GM21515 (cell line): Measurements from ENCODE around the gene HCN1.
"Not testable (repeated sequence)": the region's sequence is repeated elsewhere in the genome, so short reads cannot be mapped to it uniquely, and the experiment has no call there.

Source experiments
- ATAC-seq: cut with Tn5 transposase; IDR thresholded peaks from one replicate; pipeline ENCODE4 v1.9.1; 2021; ENCODE audit not compliant: unreplicated experiment

Gene HCN1

DNA sequence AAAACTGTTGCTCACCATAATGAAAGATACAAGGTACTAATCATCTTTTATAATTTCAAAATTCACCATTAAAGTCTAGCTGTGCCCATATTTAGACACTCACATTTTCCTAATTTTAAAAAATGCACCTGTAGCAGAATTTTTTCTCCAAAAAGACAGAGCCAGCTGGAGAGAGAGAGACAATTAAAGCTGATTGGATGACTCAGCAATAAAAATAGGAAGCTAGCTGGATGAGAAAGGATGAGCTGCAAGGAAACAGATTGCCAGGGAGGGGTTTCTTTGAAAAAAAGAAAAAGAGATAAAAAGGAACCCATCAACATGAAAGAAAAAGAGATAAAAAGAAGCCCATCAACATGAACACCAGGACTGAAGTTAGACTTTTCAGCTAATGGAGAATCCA is 73.8 kb downstream of the HCN1 start:
- ATAC-seq = no peak

DNA sequence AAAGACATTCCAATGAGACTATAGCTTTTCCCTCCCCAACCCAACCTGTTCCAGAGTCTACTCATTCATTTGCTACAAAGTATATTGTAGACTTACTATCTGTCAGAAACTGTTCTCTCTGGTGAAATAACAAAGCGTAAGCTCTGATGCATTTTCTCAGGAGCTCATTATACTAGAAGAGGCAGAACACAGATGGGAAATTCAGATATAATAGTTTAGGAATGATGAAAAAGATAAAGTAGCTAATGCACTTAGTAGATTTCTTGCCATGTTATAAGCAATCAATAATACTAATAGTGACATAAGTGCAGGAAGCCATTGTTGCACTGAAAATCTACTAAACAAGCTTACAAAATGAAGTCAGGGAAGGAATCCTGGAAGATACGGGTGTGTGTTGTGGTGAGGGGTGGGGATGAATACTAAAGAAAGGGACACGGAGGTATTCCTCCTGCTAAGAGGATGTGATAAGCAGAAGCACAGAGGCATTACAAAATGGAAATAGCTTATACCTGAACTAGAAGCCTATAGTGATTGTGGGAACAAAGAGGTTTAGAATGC is 78.2 kb downstream of the HCN1 start:
- ATAC-seq = no peak

DNA sequence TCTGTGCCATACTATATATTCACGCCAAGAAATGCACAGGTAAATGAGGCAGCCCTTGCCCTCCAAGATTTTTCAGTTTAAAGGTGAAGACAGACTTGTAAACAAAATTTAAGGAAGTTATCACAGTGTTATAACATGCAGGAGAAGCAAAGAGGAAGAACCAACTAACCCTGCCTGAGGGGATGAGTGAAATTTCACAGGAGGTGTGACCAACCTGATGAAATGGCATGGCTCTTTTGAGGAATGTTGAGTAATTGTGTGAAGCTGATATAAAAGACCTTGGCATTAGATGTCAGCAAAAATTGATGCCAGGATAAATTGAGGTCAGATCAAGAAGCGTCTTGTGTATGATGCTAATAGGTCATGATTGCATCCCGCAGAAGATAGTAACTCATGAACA is 86.5 kb downstream of the HCN1 start:
- no peak for ATAC-seq

DNA sequence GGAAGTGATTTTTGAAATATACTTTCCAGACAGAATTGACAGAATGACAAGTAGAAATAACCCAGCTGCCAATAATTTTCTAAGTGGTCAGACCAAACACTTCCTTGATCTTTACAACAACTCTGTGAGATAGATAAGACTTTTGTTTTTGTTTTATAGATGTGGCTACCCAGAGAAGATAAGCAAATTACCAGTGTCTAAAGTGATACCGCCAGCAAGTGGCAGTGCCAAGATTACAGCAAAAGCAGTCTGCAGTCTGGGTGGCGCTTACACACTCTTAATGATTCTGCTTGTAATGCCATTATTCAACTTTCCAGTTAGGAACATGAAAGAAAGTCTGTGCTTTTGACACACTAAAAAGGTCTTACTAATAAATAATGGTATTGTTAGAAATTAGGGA is 92.1 kb downstream of the HCN1 start:
- no peak for ATAC-seq

DNA sequence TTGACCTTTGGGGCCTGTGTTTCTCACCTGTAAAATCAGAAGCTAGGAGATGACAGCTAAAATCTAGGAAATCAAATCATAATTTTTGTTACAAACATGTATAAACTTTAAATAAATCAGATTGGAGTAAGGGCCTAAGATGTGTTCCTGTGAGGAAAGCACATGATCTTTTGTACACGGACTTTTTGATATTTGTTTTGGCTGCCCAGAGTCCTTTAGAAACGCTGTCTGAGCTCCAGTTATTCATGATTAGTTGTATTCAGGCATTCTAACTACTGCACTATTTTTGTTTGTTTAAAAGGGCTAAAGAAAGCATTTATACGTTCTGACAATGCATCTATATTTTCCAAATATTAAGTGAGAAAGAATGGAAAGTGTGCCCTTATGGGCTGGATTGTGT is 94.8 kb downstream of the HCN1 start:
- ATAC-seq = no peak

DNA sequence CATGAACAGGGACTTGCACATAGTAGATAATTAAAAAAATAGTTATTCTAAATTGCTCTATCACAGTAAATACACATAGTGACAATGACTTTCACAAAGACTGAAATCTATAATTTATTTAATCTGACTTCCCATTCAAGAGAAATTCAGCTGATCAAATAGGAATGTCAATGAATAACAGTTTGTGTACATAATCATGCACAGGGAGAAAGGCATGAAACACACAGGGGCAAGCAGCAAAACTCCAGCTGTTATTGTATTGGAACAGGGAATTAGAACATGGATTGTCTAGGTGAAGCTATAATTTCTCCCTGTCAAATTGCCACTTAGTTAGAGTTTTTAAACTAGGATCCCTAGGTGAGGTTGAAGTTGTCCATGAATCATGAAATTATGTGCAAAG is 99.9 kb downstream of the HCN1 start:
- ATAC-seq = no peak

DNA sequence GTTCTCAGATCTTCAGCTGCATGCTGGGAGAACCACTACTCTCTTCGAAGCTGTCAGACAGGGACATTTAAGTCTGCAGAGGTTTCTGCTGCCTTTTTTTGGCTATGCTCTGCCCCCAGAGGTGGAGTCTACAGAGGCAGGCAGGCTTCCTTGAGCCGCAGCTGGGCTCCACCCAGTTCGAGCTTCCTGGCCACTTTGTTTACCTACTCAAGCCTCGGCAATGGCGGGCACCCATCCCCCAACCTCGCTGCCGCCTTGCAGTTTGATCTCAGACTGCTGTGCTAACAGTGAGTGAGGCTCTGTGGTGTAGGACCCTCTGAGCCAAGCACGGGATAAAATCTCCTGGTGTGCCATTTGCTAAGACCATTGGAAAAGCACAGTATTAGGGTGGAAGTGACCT is 110.2 kb downstream of the HCN1 start:
- not testable (repeated sequence) for ATAC-seq

DNA sequence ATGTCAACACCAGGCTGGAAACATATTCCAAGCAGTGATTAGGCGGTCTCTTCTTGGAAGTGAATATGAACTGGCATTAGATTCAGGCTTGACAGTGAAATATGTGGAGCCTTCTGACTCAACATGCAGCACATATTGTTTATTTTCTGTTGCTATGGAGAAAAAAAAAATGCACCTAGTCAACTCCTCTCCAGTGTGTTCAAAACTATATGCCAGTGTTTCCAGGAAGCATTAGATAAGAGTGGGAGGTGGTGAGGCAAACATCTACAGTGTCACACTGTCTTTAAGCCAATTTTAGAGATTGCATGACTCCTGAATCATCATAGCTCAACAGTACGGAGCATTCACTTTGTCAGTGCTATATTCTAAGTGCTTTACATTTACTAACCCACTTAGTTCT is 117.9 kb downstream of the HCN1 start:
- no peak for ATAC-seq

DNA sequence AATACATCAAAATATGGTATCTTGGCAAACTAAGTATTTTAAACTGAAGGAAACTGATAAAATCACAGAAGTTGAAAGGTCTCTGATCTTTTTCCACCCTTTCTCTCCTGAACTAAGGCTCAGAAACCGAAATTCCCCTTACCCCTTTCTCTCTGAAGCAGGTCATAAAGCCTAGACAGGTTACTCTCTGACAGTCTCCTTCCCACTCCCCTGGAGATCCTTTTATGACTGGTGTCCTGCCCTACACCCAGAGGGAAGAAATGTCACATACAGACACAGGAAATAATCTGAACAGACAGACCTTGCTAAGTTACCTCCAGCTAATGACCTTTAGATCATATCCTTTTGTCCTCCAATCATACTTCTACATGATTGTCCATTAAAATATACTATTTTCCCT is 127.4 kb downstream of the HCN1 start:
- ATAC-seq = no peak

DNA sequence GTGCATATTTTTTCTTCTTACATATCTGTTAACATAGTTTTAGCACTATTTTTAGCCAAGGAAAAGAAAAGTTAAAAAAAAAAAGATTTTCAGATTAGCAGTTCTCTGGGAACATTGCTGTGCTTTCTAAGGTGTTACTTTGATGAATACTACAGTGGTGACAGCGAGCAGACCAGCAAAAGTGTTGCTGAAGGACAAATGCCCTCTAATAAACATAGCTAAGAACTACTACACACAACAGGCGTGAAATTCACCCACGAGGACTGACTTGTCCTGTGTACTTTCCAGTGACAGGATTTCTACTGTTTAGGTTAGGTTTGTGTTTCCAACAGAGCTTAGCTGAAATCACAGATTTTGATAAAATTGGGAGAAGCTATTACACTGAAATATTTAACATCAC is 153.8 kb downstream of the HCN1 start:
- no peak for ATAC-seq

DNA sequence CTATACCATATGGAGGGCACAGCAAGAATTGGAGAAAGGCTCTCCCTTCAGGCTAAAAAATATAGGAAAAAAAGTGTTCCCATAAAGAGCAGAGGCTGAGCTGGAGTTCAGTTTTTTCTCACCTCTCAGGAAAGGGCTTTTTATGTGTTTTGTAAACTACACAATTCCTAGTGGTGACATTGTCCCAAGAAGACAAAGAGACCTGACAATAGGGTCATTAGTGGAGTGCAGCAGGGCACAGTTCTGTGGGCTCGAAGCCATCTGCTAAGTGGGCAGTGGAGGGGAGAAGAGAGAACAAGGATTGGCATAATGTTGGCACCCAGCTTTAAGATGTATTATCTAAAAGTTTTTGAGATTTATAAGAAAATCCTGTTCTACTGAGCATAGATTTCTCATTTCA is 162.5 kb downstream of the HCN1 start:
- no peak for ATAC-seq

DNA sequence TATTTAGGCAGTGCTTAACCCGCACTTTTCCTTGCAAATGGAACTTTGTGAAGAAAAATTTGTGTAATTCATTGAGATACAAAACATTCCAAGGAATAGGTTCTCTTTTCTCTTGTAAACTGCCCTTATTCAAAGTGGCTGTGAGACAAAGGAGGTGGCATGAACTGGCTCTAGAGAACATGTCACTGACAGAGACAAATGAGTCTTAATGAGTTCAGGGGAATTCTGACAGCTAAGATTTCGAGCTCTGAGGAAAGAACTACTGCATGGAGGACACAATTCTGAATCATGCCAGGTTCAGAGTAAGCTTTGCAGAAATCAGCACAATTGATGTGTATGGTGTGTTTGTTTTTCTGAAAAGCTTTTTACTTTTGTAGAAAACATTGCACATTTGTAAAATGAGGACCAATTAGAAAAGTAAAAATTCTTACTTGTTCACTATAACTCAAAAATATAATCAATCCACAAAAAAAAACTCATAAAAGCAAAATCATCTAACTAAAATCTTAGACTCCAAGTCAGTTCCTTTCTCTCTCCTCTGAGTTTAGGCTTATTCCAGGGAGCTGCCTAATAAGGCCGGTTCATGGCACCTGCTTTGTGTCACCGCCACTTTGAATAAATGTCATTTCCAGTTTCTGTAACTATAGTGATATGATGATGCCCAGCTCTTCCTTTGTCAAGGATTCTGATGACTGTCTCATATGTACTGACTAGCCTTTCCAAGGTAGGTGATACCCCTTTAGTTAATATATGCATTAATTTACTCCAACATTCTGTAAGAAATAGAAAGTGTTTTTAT is 163.2 kb downstream of the HCN1 start:
- ATAC-seq = no peak

DNA sequence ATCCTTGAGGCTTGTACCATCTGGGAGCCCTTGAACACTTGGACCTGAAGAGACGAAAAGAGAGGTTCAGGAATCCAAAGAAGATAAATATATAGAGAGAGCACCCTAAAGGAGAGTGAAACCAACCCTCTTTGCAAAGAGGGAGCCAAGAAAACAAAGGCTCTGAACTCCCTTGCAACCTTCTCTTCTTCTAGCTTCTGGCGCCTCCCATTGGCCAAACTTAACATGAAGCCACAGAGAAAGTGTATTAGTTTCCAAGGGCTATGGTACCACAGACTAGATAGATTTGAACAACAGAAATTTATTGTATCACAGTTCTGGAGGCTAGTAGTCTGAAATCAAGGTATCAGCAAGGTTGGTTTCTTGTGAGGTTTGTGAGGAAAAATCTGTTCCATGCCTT is 175.1 kb downstream of the HCN1 start:
- ATAC-seq = no peak

DNA sequence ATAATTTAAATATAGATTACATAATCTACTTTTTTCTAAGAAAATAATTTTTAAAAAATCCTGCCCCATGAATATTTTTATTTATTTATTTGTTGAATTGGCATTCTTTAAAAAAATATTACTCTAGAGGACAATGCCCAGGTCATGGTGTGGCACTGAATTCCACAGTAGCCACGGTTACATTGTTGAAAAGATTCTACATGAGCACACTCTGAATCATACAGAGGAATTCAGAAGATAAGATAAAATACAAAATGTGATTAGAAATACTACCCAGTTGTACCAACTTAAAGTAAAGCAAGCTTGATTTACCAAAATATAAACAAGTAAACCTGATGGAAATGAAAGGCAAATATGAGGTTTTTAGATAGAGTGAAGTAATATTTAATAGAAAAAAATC is 183.7 kb downstream of the HCN1 start:
- no peak for ATAC-seq

DNA sequence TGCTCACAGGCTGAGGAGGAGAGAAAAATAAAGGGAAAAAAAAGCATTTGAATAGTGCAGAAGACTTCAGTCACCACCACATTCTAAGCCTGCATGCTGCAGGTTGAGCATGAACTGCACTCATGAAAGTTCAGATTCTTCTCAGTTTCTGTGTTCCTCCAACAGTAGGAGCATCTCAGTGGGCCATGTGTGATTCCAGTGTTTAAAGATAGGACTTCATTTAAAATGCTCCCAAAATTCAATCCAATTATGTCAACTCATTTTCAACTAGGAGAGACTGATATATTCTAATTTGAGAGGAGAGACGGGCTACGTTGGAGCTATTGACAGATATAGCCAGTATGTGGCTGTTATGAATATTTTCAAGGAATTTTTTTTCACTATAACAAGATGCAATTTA is 186.8 kb downstream of the HCN1 start:
- no peak for ATAC-seq

DNA sequence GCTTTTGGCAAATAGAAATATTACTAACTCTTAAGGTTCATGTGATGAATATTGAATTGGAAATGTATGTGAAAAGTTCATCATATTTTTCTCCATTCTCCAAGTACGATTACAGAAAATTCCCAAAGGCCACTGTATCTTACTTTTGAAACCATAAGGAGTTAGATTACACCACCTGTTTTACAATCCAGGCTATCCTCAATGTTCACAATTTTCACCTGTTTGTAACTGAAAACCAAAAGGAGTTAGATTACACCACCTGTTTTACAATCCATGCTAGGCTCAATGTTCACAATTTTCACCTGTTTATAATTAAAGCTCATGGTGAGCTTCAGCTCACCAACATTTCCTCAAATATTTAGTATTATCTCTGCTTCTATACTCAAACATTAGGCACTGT is 188.0 kb downstream of the HCN1 start:
- no peak for ATAC-seq

DNA sequence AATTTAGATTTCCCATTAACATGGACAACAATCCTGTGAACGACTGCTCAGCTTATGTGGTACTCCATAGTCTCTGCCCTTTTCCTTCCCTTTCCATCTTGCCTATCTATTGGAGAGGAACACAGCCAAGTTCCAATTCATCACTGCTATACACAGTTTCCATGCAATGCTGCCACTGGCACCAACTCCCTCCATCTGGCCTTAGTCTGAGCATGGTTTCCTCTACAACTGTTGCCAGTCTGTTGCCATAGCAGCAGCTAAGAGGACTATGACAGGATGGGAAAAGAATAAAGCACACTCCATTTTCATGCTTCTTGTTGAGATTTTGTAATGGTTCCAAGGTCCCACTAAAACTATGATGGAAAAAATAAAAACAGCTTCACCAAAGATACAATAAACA is 189.0 kb downstream of the HCN1 start:
- no peak for ATAC-seq

DNA sequence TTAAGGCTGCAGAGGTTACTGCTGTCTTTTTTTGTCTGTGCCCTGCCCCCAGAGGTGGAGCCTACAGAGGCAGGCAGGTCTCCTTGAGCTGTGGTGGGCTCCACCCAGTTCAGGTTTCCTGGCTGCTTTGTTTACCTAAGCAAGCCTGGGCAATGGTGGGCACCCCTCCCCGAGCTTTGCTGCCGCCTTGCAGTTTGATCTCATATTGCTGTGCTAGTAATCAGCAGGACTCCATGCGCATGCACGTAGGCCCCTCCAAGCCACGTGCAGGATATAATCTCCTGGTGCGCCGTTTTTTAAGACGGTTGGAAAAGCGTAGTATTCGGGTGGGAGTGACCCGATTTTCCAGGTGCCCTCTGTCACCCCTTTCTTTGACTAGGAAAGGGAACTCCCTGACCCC is 197.2 kb downstream of the HCN1 start:
- ATAC-seq = not testable (repeated sequence)

DNA sequence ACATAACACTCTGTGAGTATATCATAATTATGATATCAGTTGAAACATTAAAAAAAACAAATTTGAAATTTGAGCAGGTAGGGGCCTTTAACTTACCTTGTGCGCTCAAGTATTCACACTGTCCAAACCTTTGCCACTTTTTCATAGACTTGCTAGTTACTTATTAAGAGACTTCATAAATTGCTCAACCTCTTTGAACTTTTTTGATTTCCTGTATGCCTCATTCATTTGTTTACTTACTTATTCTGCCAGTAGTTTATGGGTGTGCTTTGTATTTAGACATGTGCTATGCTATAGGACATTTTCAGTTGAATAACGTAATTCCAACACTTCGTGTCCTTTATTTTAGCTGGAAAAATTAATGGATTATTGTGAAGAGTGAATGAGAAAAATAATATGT is 204.8 kb downstream of the HCN1 start:
- ATAC-seq = no peak

DNA sequence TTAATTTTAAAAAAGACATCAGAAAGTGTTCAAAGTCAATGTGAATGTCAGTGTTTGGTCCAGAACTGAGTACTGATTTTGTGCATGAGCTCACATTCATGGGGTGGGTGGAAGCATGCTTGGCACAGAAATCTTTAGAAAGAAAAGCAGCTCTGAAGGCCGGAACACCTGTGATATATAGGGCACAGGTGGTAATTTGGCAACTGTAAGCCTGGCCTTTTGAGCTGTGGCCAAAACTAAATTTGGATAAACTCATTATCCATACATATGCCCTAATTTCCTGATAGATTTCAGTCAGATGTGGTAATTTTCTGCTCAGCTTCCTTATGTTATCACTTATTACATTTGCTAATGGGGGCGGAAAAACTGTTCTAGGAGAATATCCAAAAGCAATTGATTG is 211.4 kb downstream of the HCN1 start:
- ATAC-seq = no peak

DNA sequence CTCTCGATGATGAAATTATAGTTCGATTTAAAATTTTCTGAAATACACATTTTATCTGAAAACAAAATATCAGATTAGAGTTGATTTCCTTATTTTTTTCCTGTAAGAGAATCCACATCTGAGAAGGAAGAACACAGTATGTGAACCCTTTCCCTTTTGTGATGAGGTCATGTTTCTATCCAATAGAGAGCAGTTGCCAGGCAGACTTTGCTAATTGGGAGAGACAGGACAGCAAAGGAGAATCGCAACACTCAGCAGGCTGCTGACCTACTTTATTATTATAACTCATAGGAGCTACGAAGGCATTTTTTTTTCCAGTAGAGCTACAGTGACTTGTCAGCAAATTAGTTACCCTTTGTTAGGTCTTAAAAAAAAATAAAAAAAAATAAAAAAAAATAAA is 242.1 kb downstream of the HCN1 start:
- no peak for ATAC-seq

DNA sequence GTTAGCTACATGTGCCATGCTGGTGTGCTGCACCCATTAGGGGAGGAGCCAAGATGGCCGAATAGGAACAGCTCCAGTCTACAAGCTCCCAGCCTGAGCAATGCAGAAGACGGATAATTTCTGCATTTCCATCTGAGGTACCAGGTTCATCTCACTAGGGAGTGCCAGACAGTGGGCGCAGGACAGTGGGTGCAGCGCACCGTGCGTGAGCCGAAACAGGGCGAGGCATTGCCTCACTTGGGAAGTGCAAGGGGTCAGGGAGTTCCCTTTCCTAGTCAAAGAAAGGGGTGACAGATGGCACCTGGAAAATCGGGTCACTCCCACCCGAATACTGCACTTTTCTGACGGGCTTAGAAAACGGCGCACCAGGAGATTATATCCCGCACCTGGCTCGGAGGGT is 251.3 kb downstream of the HCN1 start:
- ATAC-seq = not testable (repeated sequence)

DNA sequence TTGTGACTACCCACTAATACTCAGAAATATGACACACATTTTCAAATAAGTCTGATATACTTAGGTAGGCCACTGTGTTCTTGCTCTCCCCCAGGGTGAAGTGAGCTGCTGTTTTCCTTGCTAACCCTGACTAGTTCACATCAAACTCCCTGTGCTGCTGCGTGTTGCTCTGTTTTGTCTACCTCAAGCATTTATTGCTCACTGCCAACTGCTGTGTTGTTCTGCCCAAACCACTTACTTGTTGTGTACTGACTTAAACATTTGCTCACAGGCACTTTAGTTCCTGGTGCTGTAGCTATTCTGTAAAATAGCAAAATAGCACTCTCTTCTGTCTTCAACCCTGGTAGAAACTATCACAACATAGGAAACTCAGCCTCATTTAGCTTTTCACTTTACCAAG is 255.7 kb downstream of the HCN1 start:
- no peak for ATAC-seq
